Ovary (tissue), 9 donors: ENCODE data around the gene KDM2A. TPM values are rescaled to one million over a fixed set of nuclear protein-coding genes. Genes with fewer than 3 reads are reported as not detected.

Experiments used
- DNase-seq, 5 donors: peaks; one replicate each; pipeline ENCODE4 v3.0.0-alpha.2; 2019 to 2020
- H3K27ac ChIP-seq, 2 donors: fragments of 200-600 bp; one replicate each; pipeline versions ENCODE4 v1.5.1 to v1.8.0; 2019 to 2022
- H3K27me3 ChIP-seq: fragments of 200-600 bp; one replicate; pipeline ENCODE4 v1.8.0; 2022
- H3K36me3 ChIP-seq: fragments of 200-600 bp; sonication (generic); one replicate; pipeline ENCODE4 v1.5.1; 2019
- H3K4me1 ChIP-seq: one replicate; pipeline ENCODE4 v1.8.1; 2013; ENCODE audit warnings: mild to moderate bottlenecking, moderate library complexity; ENCODE audit not compliant: insufficient read depth
- H3K4me3 ChIP-seq: fragments of 200-600 bp; sonication (generic); one replicate; pipeline ENCODE4 v1.5.1; 2017
- H3K9me3 ChIP-seq, 2 donors: fragments of 200-600 bp in 1 of 2; sonication (generic) in 1 of 2; one replicate each; pipeline versions ENCODE4 v1.5.1 to v1.8.1; 2013 to 2019; ENCODE audit warnings: mild to moderate bottlenecking in 1 of 2, moderate library complexity in 1 of 2
- EP300 ChIP-seq: sonication (generic); formaldehyde crosslinking; IDR thresholded peaks from one replicate; pipeline ENCODE4 v1.6.1; 2017; ENCODE audit warnings: antibody characterized with exemption
- POLR2A ChIP-seq: fragments of 450-650 bp; IDR thresholded peaks from one replicate; pipeline ENCODE4 v1.6.1; 2017; ENCODE audit warnings: antibody characterized with exemption, mild to moderate bottlenecking, moderate library complexity
- WGBS, 3 donors: extraction: QIAGEN DNeasy Blood & Tissue Kit in 1 of 3; methylation state at CpG; one replicate each; pipeline versions ENCODE4 v1.1.5 to v1.1.7; 2013 to 2017; 5-methylcytosine and 5-hydroxymethylcytosine counted together
- intact Hi-C, 4 donors: fragments of 100-400 bp; cut with DNase I; formaldehyde crosslinking; loops; one replicate each; pipeline versions ENCODE4 v1.11.0 to v1.15.1; 2022 to 2023
- polyA plus RNA-seq, 2 donors: library from polyadenylated mRNA; stranded (reverse); fragments of 200-250 nt in 1 of 2; fragments of 350-450 nt in 1 of 2; fragmentation: Illumina TruSeq in 1 of 2; extraction: RNeasy Lipid Tissue Mini Kit (QIAGEN cat#74804) in 1 of 2; gene quantifications; one replicate each; pipeline ENCODE4 v1.2.3, GENCODE V29; 2013 to 2014
- total RNA-seq, 7 donors: library from RNA; depleted of rRNA in 2 of 7; stranded (reverse); fragments of >200 nt in 2 of 7; fragmentation: NEBNext Ultra II Directional in 3 of 7; extraction: Animal tissue kit (Norgen Biotek cat#: 25700) in 3 of 7; gene quantifications; one replicate each; pipeline versions ENCODE4 v1.1.0 to v1.2.4, GENCODE V29; 2016 to 2023
- TF ChIP-seq, protein P1 (sequence below), 3 donors: fragments of 450-650 bp in 2 of 3; fragments of 200-600 bp in 1 of 3; IDR thresholded peaks; one replicate each; pipeline versions ENCODE4 v1.5.1 to v1.8.0; 2016 to 2022; ENCODE audit warnings: antibody characterized with exemption in 3 of 3, mild to moderate bottlenecking in 1 of 3
- donor health status: DM: no; HTN: no; CAD: no; lungs with moderate emphysema.
- donor health status: DM: no; HTN: no; CAD: no.
- donor health status: Bipolar disorder and iron deficiency.
- donor health status: DM: yes; HTN: yes; CAD: no.
- donor health status: DM: no; HTN: no; CAD: no.
- donor health status: DM: yes; HTN: yes; CAD: no.

Gene KDM2A
- total and polyA plus RNA-seq, 9 donors: 33.5 to 76.9 (median 53.0) TPM

DNA sequence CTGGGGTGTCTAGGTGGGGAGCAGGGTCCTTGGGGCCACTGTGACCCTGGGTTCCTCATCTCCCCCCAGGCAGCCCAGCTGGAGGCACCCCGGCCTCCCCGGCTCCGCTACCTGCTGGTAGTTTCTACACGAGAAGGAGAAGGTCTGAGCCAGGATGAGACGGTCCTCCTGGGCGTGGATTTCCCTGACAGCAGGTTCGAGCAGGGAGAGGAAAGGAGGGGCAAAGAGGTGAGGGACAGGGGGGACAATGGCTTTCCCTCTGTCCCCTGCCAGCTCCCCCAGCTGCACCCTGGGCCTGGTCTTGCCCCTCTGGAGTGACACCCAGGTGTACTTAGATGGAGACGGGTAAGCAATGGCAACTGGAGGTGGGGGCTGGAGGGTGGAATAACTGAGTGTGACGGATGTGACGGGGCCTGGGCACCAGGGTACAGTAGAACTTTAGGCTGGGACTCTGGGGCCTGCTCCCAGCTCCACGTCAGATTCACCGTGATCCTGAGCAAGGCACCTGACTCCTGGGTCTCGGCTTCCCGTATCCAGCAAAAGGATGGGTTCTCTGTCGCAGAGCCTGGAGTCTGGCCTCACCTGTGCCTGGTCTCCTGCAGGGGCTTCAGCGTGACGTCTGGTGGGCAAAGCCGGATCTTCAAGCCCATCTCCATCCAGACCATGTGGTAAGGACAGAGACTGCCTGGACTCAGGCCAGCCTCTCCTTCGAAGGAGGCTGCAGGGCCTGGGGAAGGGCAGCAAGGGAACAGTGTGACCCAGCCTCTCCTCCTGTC is 187.9 kb downstream of the KDM2A start:
- no peak overlapping the region for H3K27ac ChIP-seq
- TF ChIP-seq POLR2A: no peak
- TF ChIP-seq EP300: no peak
- TF ChIP-seq, protein P1, sequence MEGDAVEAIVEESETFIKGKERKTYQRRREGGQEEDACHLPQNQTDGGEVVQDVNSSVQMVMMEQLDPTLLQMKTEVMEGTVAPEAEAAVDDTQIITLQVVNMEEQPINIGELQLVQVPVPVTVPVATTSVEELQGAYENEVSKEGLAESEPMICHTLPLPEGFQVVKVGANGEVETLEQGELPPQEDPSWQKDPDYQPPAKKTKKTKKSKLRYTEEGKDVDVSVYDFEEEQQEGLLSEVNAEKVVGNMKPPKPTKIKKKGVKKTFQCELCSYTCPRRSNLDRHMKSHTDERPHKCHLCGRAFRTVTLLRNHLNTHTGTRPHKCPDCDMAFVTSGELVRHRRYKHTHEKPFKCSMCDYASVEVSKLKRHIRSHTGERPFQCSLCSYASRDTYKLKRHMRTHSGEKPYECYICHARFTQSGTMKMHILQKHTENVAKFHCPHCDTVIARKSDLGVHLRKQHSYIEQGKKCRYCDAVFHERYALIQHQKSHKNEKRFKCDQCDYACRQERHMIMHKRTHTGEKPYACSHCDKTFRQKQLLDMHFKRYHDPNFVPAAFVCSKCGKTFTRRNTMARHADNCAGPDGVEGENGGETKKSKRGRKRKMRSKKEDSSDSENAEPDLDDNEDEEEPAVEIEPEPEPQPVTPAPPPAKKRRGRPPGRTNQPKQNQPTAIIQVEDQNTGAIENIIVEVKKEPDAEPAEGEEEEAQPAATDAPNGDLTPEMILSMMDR (IDR thresholded peaks at IDR 0.05): no peak
- intact Hi-C loops: loop anchor here in 1 of 4 donors (5.0 kb wide), 1 partner anchor 35 kb away; no protein-coding TSS in a partner anchor
- H3K36me3 ChIP-seq: no peaks in the 10 kb centered on the region
- WGBS, 3 donors: 87 to 92% (median 91%) methylated on average over 18 to 19 of the region's 19 CpGs
- no peak overlapping the region for H3K4me3 ChIP-seq
- H3K4me1 ChIP-seq: peaks cover 9% of the 10 kb centered on the region
- no peaks in the 10 kb centered on the region for H3K27me3 ChIP-seq
- H3K9me3 ChIP-seq: no peaks in the 10 kb centered on the region
- peak in 1 of 5 donors; percentile 24 for DNase-seq

DNA sequence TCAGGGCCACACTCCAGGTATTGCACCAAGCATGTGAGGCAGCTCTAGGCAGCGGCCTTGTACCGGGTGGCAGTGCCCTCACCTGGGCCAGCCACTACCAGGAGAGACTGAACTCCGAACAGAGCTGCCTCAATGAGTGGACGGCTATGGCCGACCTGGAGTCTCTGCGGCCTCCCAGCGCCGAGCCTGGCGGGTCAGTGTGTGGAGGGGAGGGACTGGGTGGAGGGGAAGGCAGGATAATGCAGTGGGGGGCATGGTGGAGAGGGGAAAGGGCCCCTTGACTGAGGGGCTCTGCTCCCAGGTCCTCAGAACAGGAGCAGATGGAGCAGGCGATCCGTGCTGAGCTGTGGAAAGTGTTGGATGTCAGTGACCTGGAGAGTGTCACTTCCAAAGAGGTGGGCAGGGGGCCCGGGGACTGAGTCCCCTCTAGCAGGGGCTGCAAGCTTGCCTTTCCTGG is 188.5 kb downstream of the KDM2A start:
- Histone ChIP-seq H3K4me3 (no peak overlapping the region), H3K9me3 (no peaks in the 10 kb centered on the region), H3K36me3 (no peaks in the 10 kb centered on the region), H3K27ac (no peak overlapping the region), H3K4me1 (peaks cover 8% of the 10 kb centered on the region), H3K27me3 (no peaks in the 10 kb centered on the region)
- TF ChIP-seq, protein P1 (IDR thresholded peaks at IDR 0.05): no peak
- TF ChIP-seq POLR2A (no peak), EP300 (no peak)
- peak in 1 of 5 donors; percentile 14 for DNase-seq
- WGBS, 3 donors: 78 to 84% (median 84%) methylated on average over 12 of the region's 12 CpGs
- intact Hi-C loops: loop anchor here in 1 of 4 donors (5.0 kb wide), 1 partner anchor 35 kb away; no protein-coding TSS in a partner anchor

Other genes with a start within 250 kb of the KDM2A start
- gene PC, start 160.9 kb upstream of the KDM2A start, total RNA-seq: 10 to 100 TPM in 5 of 7 donors, 1 to 10 TPM in 2; 7.5 to 27.5 (median 17.1) TPM
- gene PC, start 160.9 kb upstream of the KDM2A start, polyA plus RNA-seq: 10 to 100 TPM in 1 of 2 donors, 1 to 10 TPM in 1; 4.2 to 14.7 TPM
- gene C11orf86, start 144.0 kb upstream of the KDM2A start, total RNA-seq: 1 to 10 TPM in 1 of 7 donors, not detected in 6; 2.6 TPM
- not detected for gene C11orf86, start 144.0 kb upstream of the KDM2A start, polyA plus RNA-seq
- gene SYT12, start 96.1 kb upstream of the KDM2A start, total RNA-seq: 1 to 10 TPM in 3 of 7 donors, under 1 TPM in 2, not detected in 2; 0.12 to 6.0 (median 1.2) TPM
- gene SYT12, start 96.1 kb upstream of the KDM2A start, polyA plus RNA-seq: under 1 TPM; 0.05 to 0.10 TPM
- 10 to 100 TPM in 5 of 7 donors, 1 to 10 TPM in 2; 8.7 to 24.9 (median 12.8) TPM for gene RHOD, start 62.4 kb upstream of the KDM2A start, total RNA-seq
- 10 to 100 TPM in 1 of 2 donors, 1 to 10 TPM in 1; 5.5 to 16.1 TPM for gene RHOD, start 62.4 kb upstream of the KDM2A start, polyA plus RNA-seq
- gene GRK2, start 147.2 kb downstream of the KDM2A start, total RNA-seq: 10 to 100 TPM; 24.8 to 58.1 (median 49.0) TPM
- gene GRK2, start 147.2 kb downstream of the KDM2A start, polyA plus RNA-seq: 10 to 100 TPM; 21.5 to 39.3 TPM
- gene ANKRD13D, start 170.0 kb downstream of the KDM2A start, total RNA-seq: 10 to 100 TPM; 35.6 to 60.9 (median 44.6) TPM
- gene ANKRD13D, start 170.0 kb downstream of the KDM2A start, polyA plus RNA-seq: 10 to 100 TPM in 1 of 2 donors, 1 to 10 TPM in 1; 5.6 to 29.3 TPM
- 10 to 100 TPM; 37.9 to 69.9 (median 52.1) TPM for gene SSH3, start 184.3 kb downstream of the KDM2A start, total RNA-seq
- gene SSH3, start 184.3 kb downstream of the KDM2A start, polyA plus RNA-seq: 10 to 100 TPM; 18.1 to 32.1 TPM
- gene POLD4, start 234.3 kb downstream of the KDM2A start, total RNA-seq: 10 to 100 TPM; 22.6 to 57.7 (median 47.2) TPM
- gene POLD4, start 234.3 kb downstream of the KDM2A start, polyA plus RNA-seq: 10 to 100 TPM; 12.5 to 87.8 TPM